GM21786 (cell line): Measurements from ENCODE around the gene PIGU.
"Not testable (repeated sequence)": the region's sequence is repeated elsewhere in the genome, so short reads cannot be mapped to it uniquely, and the experiment has no call there.

Experiments
- ATAC-seq: cut with Tn5 transposase; IDR thresholded peaks from one replicate; pipeline ENCODE4 v1.9.1; 2021; ENCODE audit not compliant: unreplicated experiment

Gene PIGU

DNA sequence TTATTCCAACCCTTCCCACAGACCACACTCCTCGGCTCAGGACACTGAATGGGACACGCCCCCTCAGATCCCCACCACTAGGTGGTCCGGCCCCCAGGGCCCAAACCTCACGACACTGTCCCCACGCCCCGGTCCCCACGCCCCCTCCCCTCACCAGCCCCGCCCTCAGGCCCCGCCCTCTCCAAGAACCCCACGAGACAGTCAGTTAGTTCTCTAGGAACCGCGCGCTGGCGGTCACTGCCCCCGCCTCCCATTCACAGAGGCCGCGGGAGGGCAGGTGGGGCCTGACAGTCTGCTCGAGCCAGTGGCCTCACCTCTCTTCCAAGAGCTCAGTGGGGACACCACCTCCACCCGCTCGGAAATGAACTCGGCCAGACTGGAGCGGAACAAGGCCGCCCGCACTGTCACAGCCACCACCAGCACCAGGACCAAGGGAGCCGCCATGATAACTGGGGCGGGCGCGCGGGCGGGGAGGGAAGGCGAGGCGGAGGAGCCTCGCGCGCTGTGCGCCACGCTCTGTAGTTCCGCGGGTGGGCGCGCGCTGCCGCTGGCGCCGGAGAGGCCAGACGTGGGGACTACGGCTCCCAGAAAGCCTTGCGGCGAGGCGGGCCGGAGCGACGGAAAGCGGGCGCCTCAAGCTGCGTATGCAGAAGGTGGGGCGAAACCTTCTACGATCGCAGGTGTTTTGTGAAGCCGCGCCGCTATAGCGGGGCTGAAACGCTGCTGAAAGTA is at the start of gene PIGU:
Gene PIGU (minus strand): TSS at position 451 of the 732 bp plus-strand sequence. CDS start 7 bp downstream, at position 444.
- ATAC-seq, result peak; percentile 92

GRCh38 chr20:34724172-34724571 is 47.3 kb upstream of the PIGU start:
- ATAC-seq, result no peak

- ATAC-seq, result not testable (repeated sequence)
These were observed 45.7 kb upstream of the PIGU start for GRCh38 chr20:34722560-34722959.

DNA sequence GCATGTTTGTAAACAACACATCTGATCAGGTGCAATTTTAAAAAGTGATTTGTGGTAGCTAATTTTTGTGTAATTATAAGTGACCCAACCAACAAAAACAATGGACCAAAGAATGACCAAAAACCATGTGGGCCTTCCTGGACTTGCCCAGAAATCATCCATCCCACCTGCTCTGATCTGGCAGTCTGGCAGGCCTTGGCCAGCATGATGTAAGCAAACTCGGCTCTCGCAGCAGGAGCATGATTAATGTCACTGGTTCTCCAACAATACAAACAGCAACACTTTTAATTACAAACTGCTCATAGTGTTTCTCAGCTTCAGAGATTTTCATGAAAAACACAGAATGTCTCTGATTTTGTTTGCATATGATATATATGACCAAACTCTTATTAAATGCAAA is 43.4 kb upstream of the PIGU start:
- ATAC-seq, result no peak

DNA sequence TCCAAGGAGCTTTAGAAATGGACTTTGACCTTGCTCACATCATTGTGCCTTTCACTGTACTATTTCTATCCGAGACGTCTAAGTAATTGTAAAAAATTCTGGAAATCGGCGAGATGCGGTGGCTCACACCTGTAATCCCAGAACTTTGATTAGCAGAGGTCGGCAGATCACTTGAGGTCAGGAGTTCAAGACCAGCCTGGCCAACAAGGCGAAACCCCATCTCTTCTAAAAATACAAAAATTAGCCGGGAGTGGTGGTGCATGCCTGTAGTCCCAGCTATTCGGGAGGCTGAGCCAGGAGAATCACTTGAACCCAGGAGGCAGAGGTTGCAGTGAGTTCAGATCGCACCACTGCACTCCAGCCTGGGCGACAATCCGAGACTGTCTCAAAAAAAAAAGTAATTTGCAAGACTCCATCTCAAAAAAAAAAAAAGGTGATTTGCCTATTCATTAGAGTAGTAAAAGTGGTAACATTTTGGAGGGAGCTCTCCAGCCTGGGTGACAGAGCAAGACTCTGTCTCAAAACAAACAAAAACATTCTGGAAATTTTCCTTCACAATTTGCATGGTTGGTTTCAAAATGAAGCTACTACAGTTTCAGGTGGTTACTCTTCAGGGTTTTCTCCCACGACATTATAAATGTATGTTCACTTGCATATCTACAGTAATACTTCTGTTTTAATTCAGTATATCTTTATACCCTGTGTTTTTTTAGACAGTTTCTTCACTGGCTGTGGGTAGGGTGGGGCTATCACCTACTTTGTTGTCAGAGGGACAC is 42.5 kb upstream of the PIGU start:
- peak; percentile 94 for ATAC-seq

GRCh38 chr20:34717230-34718095 is 40.6 kb upstream of the PIGU start:
- ATAC-seq, result no peak

DNA sequence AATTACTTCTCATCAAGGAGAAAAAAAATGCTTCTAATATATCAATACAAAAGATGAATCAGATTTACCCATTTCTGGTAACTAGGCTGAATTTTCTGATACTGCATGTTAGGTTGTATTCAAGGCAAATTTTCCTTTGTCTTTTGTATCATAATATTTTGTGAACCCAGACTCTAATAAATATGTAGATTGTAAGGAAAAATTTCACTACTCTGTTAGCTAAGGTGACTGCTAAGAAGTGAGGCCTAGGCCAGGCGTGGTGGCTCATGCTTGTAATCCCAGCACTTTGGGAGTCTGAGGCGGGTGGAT is 40.0 kb upstream of the PIGU start:
- no peak for ATAC-seq

DNA sequence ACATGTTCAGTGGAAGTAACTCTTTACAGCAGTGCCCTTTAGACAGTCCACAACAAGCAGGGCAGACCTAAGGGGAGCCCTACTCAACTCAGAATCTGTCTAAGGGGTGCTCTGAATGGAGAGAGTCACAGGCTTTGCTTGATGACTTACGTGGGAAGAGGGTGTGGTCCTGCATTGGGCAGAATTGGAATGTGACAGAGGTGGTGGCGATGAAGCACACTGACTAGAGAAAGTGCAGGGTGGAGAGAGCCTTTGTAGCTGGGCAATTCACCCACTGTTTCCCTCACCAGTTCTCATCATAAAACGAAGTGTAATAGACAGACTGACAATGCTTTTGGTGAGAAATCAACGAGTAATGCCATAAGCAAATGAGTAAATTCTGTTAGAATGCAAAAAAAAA is 38.5 kb upstream of the PIGU start:
- ATAC-seq, result no peak

- not testable (repeated sequence) for ATAC-seq
These were observed 37.1 kb upstream of the PIGU start for GRCh38 chr20:34713944-34714515.

GRCh38 chr20:34713194-34713943 is 36.5 kb upstream of the PIGU start:
- ATAC-seq, result no peak

- no peak for ATAC-seq
These were observed 35.8 kb upstream of the PIGU start for GRCh38 chr20:34712525-34713192.

DNA sequence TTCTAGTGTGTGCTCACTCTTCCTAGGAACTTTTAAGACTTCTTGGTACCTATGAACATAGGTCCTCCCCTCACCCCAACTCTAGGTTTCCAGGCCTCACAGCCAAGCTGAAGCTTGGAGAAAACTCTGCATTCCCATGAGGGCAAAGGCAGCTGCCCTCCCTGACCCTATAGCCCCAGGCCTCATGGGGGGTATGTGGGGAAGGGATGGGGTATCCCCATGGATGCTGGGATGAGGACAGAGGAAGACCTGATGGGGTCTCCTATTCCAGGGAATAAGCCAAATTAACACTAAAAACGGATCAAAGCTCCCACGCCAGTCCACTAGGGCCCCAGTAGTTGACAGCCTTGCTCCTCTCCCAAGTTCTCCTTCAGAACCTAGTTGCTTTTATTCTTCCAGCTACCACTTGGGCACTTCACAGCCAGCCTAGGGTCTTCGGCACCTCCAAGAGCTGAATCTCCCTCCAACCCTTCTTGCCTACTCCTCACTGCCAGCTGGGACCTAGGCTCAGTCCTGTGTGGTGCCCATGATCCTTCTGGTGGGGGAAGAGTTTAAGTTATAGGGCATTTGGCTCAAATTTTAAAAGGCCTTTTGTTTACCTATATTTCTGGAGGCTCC is 35.0 kb upstream of the PIGU start:
- ATAC-seq, result no peak

DNA sequence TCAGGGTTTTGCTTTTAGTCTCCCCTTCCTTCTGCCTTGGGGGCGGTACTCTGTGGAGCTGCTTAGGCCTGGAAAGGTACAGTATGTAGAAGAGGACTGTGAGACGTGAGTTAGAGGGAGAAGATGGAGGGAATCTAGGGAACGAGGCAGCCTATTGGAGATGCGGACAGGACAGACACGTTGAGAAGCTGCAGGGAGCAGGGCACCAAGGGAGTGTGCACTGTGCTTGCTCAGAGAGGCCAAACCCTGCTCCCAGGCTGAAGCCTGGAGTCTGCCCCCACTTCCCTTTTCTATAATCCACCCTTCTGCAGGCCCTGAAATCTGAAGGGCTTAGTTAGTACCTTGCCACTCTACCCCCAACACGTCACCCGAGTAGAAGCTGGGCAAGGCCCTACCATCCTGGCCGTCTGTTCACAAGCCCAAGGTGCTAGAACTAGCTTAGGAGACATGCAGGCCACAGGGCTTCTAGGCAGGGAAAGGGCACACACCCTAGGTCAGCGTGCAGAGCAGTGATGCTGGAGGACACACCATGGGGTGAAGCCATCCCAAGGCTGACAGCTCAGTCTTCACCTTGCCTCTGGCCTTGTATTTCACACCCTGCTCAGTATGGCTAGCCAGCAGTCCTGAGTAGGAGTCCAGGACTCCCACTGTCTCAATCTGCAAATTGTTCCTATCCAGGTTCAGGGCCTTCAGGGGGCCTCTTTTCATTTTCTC is 34.1 kb upstream of the PIGU start:
- no peak for ATAC-seq

DNA sequence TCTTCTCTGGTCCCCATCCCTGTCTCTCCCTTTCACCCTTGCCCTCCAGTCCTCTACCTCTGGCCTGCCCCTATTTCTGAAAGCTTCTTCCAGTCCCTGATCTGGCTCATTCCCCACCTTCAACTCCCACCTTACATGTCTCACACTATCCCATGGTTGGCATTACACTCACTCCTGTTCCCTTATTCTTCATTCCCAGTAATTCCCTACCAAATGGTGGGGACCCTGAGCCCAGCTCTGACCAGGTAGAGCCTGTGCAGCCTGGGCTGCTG is 33.6 kb upstream of the PIGU start:
- no peak for ATAC-seq

GRCh38 chr20:34709831-34710567 is 33.1 kb upstream of the PIGU start:
- peak; percentile 14 for ATAC-seq

- peak; percentile 39 for ATAC-seq
These were observed 32.3 kb upstream of the PIGU start for GRCh38 chr20:34709044-34709830.

- ATAC-seq, result peak; percentile 10
These were observed 31.7 kb upstream of the PIGU start for GRCh38 chr20:34708621-34709043.
